Measurements from ENCODE around the gene KRT23.

KRT23 gene

GRCh38 chr17:40937384-40937819 is at the start of gene KRT23:
Gene KRT23, minus strand, starts transcription at chr17:40937646. Its CDS starts 1,043 bp downstream, at chr17:40936603.
- no peak for DNase-seq (ENCODE audit: low read depth in 2 of 2)

GRCh38 chr17:40986920-40987319 is 49.5 kb upstream of the KRT23 start:
- no peak for DNase-seq (ENCODE audit: low read depth in 2 of 2)

- no peak for DNase-seq (ENCODE audit: low read depth in 2 of 2)
These were observed 46.8 kb upstream of the KRT23 start, which contains the start of gene KRT40 for GRCh38 chr17:40984226-40984625. Gene KRT40, minus strand, starts transcription at chr17:40984326. Its CDS starts 53 bp downstream, at chr17:40984273.

GRCh38 chr17:40981115-40981514 is 43.7 kb upstream of the KRT23 start:
- DNase-seq (ENCODE audit: low read depth in 2 of 2): no peak

- no peak for DNase-seq (ENCODE audit: low read depth in 2 of 2)
These were observed 43.1 kb upstream of the KRT23 start for GRCh38 chr17:40980596-40980995.

- no peak for DNase-seq (ENCODE audit: low read depth in 2 of 2)
These were observed 42.7 kb upstream of the KRT23 start for GRCh38 chr17:40980117-40980516.

GRCh38 chr17:40978575-40979151 is 41.2 kb upstream of the KRT23 start:
- no peak for DNase-seq (ENCODE audit: low read depth in 2 of 2)

GRCh38 chr17:40975516-40975915 is 38.1 kb upstream of the KRT23 start:
- DNase-seq (ENCODE audit: low read depth in 2 of 2): no peak

GRCh38 chr17:40974366-40974765 is 36.9 kb upstream of the KRT23 start:
- DNase-seq (ENCODE audit: low read depth in 2 of 2): no peak

- DNase-seq (ENCODE audit: low read depth in 2 of 2): no peak
These were observed 30.1 kb upstream of the KRT23 start for GRCh38 chr17:40967582-40967981.

- no peak for DNase-seq (ENCODE audit: low read depth in 2 of 2)
These were observed 29.4 kb upstream of the KRT23 start, which contains the start of gene KRT39 for GRCh38 chr17:40966848-40967247. Gene KRT39, minus strand, starts transcription at chr17:40966948. Its CDS starts 92 bp downstream, at chr17:40966856.

GRCh38 chr17:40963838-40964237 is 26.4 kb upstream of the KRT23 start:
- no peak for DNase-seq (ENCODE audit: low read depth in 2 of 2)

GRCh38 chr17:40962059-40962561 is 24.7 kb upstream of the KRT23 start:
- DNase-seq (ENCODE audit: low read depth in 2 of 2): no peak

- no peak for DNase-seq (ENCODE audit: low read depth in 2 of 2)
These were observed 24.1 kb upstream of the KRT23 start for GRCh38 chr17:40961591-40961990.

GRCh38 chr17:40960144-40960543 is 22.7 kb upstream of the KRT23 start:
- no peak for DNase-seq (ENCODE audit: low read depth in 2 of 2)

GRCh38 chr17:40958086-40958953 is 20.9 kb upstream of the KRT23 start:
- DNase-seq (ENCODE audit: low read depth in 2 of 2): no peak

- DNase-seq (ENCODE audit: low read depth in 2 of 2): no peak
These were observed 19.2 kb upstream of the KRT23 start for GRCh38 chr17:40956401-40957254.

- DNase-seq (ENCODE audit: low read depth in 2 of 2): no peak
These were observed 16.4 kb upstream of the KRT23 start for GRCh38 chr17:40953881-40954280.

GRCh38 chr17:40952661-40953060 is 15.2 kb upstream of the KRT23 start:
- no peak for DNase-seq (ENCODE audit: low read depth in 2 of 2)

GRCh38 chr17:40952154-40952553 is 14.7 kb upstream of the KRT23 start:
- DNase-seq (ENCODE audit: low read depth in 2 of 2): no peak

GRCh38 chr17:40951011-40951622 is 13.7 kb upstream of the KRT23 start:
- DNase-seq (ENCODE audit: low read depth in 2 of 2): no peak
